Measurements from ENCODE around the gene NTN5.
"Not testable (repeated sequence)": the region's sequence is repeated elsewhere in the genome, so short reads cannot be mapped to it uniquely, and the experiment has no call there.

NTN5 gene

DNA sequence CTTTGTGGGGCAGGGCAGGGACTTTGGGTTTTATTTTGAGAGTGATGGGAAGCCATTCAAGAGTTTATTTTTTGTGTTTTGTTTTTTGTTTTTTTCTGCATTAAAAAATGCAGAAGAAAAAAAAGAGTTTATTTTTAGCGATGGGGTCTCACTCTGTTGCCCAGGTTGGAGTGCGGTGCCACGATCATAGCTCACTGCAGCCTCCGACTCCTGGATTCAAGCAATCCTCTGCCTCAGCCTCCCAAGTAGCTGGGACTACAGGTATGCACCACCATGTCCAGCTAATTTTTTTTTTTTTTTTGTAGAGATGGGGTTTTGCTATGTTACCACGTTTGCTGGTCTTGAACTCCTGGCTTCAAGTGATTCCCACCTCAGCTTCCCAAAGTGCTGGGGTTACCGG is 14.3 kb downstream of the NTN5 start:
- no peak overlapping the region for H3K4me3 ChIP-seq (ENCODE audit: low read depth, low read length)
- TF ChIP-seq, protein P1, sequence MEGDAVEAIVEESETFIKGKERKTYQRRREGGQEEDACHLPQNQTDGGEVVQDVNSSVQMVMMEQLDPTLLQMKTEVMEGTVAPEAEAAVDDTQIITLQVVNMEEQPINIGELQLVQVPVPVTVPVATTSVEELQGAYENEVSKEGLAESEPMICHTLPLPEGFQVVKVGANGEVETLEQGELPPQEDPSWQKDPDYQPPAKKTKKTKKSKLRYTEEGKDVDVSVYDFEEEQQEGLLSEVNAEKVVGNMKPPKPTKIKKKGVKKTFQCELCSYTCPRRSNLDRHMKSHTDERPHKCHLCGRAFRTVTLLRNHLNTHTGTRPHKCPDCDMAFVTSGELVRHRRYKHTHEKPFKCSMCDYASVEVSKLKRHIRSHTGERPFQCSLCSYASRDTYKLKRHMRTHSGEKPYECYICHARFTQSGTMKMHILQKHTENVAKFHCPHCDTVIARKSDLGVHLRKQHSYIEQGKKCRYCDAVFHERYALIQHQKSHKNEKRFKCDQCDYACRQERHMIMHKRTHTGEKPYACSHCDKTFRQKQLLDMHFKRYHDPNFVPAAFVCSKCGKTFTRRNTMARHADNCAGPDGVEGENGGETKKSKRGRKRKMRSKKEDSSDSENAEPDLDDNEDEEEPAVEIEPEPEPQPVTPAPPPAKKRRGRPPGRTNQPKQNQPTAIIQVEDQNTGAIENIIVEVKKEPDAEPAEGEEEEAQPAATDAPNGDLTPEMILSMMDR (IDR thresholded peaks at IDR 0.05; ENCODE audit: borderline replicate concordance, insufficient read depth, low read depth, low read length) = no peak

DNA sequence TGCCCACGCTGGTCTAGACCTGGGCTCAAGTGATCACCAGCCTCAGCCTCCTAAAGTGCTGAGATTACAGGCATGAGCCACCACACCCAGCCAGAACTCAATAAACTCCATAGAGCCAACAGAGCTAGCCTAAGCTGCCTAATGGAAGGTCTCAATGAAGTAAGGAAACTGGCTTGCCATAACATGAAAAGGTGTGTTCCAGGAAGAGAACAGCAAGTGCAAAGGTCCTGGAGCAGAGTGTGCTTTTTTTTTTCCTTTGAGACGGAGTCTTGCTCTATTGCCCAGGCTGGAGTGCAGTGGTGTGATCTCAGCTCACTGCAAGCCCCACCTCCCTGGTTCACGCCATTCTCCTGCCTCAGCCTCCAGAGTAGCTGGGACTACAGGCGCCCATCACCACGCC is 15.0 kb downstream of the NTN5 start:
- not testable (repeated sequence) for H3K4me3 ChIP-seq (ENCODE audit: low read depth, low read length)

DNA sequence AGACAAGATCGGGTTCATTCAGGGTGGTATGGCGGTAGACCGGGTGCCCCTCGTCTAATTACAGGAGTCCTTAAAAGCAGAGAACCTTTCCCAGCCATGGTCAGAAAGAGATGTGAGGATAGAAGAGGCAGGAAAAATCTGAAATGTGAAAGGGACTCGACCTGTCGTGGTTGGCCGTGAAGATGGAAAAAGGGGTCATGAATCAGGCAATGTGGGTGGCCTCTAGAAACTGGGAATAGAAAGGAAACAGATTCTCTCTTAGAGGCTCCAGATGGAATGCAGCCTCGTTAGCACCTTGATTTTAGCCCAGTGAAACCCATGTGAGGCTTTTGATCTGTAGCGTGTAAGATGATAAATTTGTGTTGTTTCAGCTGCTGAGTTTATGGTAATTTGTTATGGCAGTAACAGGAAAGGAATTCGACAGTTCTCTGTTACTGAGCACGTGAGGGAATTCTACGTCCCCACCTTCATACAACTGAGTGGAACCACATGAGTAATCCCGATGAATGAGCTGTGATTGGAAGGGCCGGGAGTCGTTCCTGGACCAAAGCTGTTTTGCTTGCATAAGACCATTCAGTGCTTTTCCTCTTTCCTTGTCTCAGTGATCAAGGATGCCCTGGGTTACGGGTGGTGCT is 15.9 kb downstream of the NTN5 start:
- TF ChIP-seq, protein P1 (IDR thresholded peaks at IDR 0.05; ENCODE audit: borderline replicate concordance, insufficient read depth, low read depth, low read length) = no peak
- H3K4me3 ChIP-seq (ENCODE audit: low read depth, low read length) = no peak overlapping the region

DNA sequence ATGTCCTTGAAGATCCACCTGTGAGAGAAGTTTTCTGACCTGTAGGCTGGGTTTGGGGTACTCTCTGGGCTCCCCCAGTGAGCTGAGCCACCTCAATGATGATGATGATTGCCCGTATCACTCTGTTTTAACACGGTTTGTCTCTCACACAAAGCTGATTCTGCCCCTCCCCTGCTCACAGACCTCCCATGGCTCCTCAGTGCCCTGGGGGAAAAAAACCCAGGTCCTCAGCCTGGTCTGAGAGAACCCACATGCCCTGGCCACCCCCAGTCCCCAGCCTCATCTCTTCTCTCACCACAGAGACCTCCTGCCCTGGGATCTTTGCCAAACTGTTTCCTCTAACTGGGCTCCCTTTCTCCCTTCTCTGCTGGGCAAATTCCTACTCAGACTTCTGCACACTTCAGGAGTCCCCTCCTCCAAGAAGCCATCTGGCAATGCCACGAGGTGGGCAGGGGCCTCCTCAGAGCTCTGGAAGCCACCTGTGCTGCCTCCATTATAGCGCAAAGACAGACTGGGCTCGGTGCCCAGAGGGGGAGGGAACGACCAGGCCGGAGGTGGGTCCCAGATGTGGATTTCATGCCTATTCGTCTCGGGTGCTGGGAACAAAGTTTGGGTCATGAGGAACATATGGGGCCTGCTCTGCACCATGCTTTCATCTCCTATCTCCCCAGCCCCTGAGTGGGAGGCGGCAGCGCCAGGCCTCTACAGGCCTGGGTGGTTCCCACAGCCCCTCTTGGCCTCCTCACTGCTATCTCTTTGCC is 18.3 kb downstream of the NTN5 start:
- no peak overlapping the region for H3K4me3 ChIP-seq (ENCODE audit: low read depth, low read length)
- TF ChIP-seq, protein P1 (IDR thresholded peaks at IDR 0.05; ENCODE audit: borderline replicate concordance, insufficient read depth, low read depth, low read length) = no peak

DNA sequence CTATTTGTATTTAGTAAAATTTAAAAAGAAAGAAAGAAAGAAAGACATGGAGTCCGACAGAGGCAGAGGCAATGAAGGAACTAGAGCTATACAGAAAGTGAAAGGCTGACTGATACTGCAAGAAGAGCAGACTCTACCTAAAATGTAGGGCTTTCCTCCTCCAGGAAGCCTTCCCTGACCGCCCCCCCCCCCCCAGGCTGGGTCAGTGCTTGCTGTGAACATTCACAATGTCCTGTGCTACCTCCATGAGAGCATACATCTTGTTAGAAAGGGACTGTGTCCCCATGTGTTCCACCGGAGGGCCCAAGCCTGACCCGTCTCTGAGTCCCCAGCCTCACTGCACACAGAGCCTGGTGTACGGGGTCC is 21.2 kb downstream of the NTN5 start:
- TF ChIP-seq, protein P1 (IDR thresholded peaks at IDR 0.05; ENCODE audit: borderline replicate concordance, insufficient read depth, low read depth, low read length) = no peak
- H3K4me3 ChIP-seq (ENCODE audit: low read depth, low read length) = no peak overlapping the region

DNA sequence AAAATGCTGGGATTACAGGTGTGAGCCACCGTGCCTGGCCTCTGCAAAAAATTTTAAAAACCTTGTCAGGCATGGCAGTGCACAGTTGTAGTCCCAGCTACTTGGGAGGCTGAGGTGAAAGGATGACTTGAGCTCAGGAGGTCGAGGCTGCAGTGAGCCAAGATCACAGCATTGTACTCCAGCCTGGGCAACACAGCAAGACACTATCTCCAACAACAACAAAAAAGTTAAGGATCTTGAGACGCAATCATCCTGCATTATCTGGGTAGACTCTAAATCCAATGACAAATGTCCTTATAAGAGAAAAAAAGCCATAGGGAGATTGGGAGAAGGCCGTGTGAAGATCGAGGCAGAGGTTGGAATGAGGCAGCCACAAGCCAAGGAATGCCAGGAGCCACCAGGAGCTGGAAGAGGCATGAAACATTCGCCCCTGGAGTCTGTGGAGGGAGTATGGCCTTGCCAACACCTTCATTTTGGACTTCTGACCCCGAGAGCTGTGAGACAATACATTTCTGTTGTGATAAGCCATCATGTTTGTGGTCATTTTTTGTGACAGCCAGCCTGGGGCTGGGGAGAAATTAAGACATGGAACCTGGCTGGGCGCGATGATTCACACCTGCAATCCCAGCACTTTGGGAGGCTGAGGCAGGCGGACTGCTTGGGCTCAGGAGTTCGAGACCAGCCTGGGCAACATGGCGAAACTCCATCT is 21.7 kb downstream of the NTN5 start:
- H3K4me3 ChIP-seq (ENCODE audit: low read depth, low read length) = no peak overlapping the region
- TF ChIP-seq, protein P1 (IDR thresholded peaks at IDR 0.05; ENCODE audit: borderline replicate concordance, insufficient read depth, low read depth, low read length) = no peak

DNA sequence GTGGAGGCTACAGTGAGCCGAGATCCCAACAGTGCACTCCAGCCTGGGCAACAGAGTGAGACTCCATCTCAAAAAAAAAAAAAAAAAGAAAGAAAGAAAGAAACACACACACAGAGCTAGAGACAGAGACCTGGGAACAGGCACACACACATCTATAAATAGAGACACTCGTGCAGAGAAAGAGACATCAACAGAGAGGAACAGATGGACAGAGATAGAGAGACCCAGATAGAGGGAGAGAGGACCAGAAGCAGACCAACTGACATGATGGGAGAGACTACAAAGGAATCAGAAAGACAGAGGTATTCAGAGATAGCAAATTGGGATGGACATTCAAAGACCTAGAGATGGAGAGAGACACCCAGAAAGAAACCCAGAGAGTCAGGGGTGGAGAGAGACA is 24.7 kb downstream of the NTN5 start:
- TF ChIP-seq, protein P1 (IDR thresholded peaks at IDR 0.05; ENCODE audit: borderline replicate concordance, insufficient read depth, low read depth, low read length) = no peak
- no peak overlapping the region for H3K4me3 ChIP-seq (ENCODE audit: low read depth, low read length)
